CD14-positive monocyte (primary cell): ENCODE data around the gene GDF11. TPM values are rescaled to one million over a fixed set of nuclear protein-coding genes. Genes with fewer than 3 reads are reported as not detected.
A peak's percentile ranks its signal among the peaks of the same experiment; 100 is the strongest.

Experiments used
- DNase-seq, 3 donors: peaks; one replicate each; pipeline ENCODE4 v3.0.0-alpha.2; 2011 to 2022
- H2AFZ ChIP-seq: 2 replicates; pipeline ENCODE4 v1.6.0; 2012; ENCODE audit warnings: mild to moderate bottlenecking, low read depth, low read length, inconsistent platforms; ENCODE audit not compliant: insufficient read depth, poor library complexity, severe bottlenecking
- H3K27ac ChIP-seq, 2 donors: 1 replicate in 1 of 2; 2 replicates in 1 of 2; pipeline ENCODE4 v1.5.1; 2012 to 2013; ENCODE audit warnings: low read length in 2 of 2, control low read depth in 1 of 2, inconsistent platforms in 1 of 2, low read depth in 1 of 2, mild to moderate bottlenecking in 1 of 2
- H3K27me3 ChIP-seq, 2 donors: one replicate each; pipeline versions ENCODE4 v1.6.0 to v1.6.1; 2011 to 2013; ENCODE audit warnings: low read length in 2 of 2; ENCODE audit not compliant: control insufficient read depth in 2 of 2, insufficient read depth in 2 of 2
- H3K36me3 ChIP-seq, 2 donors: replicated peaks in 1 of 2; 1 replicate in 1 of 2; 2 replicates in 1 of 2; pipeline versions ENCODE4 v1.5.1 to v1.6.1; 2012 to 2013; ENCODE audit warnings: low read length in 2 of 2, control low read depth in 1 of 2, inconsistent platforms in 1 of 2, mild to moderate bottlenecking in 1 of 2; ENCODE audit not compliant: insufficient read depth in 2 of 2, control insufficient read depth in 1 of 2
- H3K4me1 ChIP-seq, 2 donors: 1 replicate in 1 of 2; 2 replicates in 1 of 2; pipeline versions ENCODE4 v1.5.1 to v1.6.1; 2012 to 2013; ENCODE audit warnings: low read length in 2 of 2, control low read depth in 1 of 2, inconsistent platforms in 1 of 2, mild to moderate bottlenecking in 1 of 2, moderate library complexity in 1 of 2; ENCODE audit not compliant: insufficient read depth in 2 of 2, control insufficient read depth in 1 of 2
- H3K4me2 ChIP-seq: replicated peaks from 2 replicates; pipeline ENCODE3; 2012; ENCODE audit warnings: low read length, moderate library complexity, mild to moderate bottlenecking; ENCODE audit not compliant: poor library complexity, severe bottlenecking; ENCODE audit errors: extremely low read depth
- H3K4me3 ChIP-seq, 3 experiments: fragments of 200-600 bp in 1 of 3; sonication (generic) in 1 of 3; replicated peaks in 1 of 3; 1 replicate in 2 of 3; 2 replicates in 1 of 3; pipeline ENCODE4 v1.5.1; 2011 to 2013; ENCODE audit warnings: low read length in 3 of 3, mild to moderate bottlenecking in 3 of 3, control low read depth in 2 of 3, low read depth in 2 of 3, inconsistent platforms in 1 of 3, moderate library complexity in 1 of 3
- H3K79me2 ChIP-seq: 2 replicates; pipeline ENCODE4 v1.6.0; 2012; ENCODE audit warnings: mild to moderate bottlenecking, control low read depth, inconsistent platforms, low read length, moderate library complexity; ENCODE audit not compliant: insufficient read depth
- H3K9ac ChIP-seq: 2 replicates; pipeline ENCODE4 v1.6.0; 2017; ENCODE audit warnings: low read length, mild to moderate bottlenecking; ENCODE audit not compliant: insufficient read depth, poor library complexity, severe bottlenecking
- H3K9me3 ChIP-seq, 2 donors: replicated peaks in 1 of 2; 1 replicate in 1 of 2; 2 replicates in 1 of 2; pipeline versions ENCODE4 v1.5.1 to v1.6.1; 2012 to 2013; ENCODE audit warnings: low read length in 2 of 2, control low read depth in 1 of 2; ENCODE audit not compliant: control insufficient read depth in 1 of 2, insufficient read depth in 1 of 2
- H4K20me1 ChIP-seq: 2 replicates; pipeline ENCODE4 v1.6.0; 2012; ENCODE audit warnings: mild to moderate bottlenecking, low read length, control low read depth, moderate library complexity; ENCODE audit not compliant: insufficient read depth
- H3K27ac Mint-ChIP-seq, 7 donors: one replicate each; pipeline ENCODE4 v1.8.0; 2020; ENCODE audit warnings: mild to moderate bottlenecking in 7 of 7, mixed read lengths in 7 of 7, moderate library complexity in 6 of 7, inconsistent platforms in 2 of 7
- H3K27me3 Mint-ChIP-seq, 3 donors: one replicate each; pipeline ENCODE4 v1.8.0; 2021 to 2022; ENCODE audit warnings: low read depth in 3 of 3, mild to moderate bottlenecking in 3 of 3, mixed read lengths in 3 of 3, moderate library complexity in 3 of 3, inconsistent platforms in 1 of 3
- H3K36me3 Mint-ChIP-seq, 2 donors: one replicate each; pipeline ENCODE4 v1.8.0; 2020; ENCODE audit warnings: mixed read lengths in 2 of 2, inconsistent platforms in 1 of 2, mild to moderate bottlenecking in 1 of 2
- H3K4me1 Mint-ChIP-seq: one replicate; pipeline ENCODE4 v1.8.0; 2020; ENCODE audit warnings: mild to moderate bottlenecking, mixed read lengths
- H3K4me3 Mint-ChIP-seq, 2 donors: one replicate each; pipeline ENCODE4 v1.8.0; 2020; ENCODE audit warnings: mild to moderate bottlenecking in 2 of 2, mixed read lengths in 2 of 2, moderate library complexity in 1 of 2
- H3K9me3 Mint-ChIP-seq, 7 donors: one replicate each; pipeline ENCODE4 v1.8.0; 2020 to 2022; ENCODE audit warnings: mixed read lengths in 7 of 7, mild to moderate bottlenecking in 6 of 7, moderate library complexity in 6 of 7, inconsistent platforms in 2 of 7
- WGBS: methylation state at CpG from one replicate; pipeline ENCODE4 v1.1.5; 2013; ENCODE audit warnings: missing lambda C conversion rate; ENCODE audit not compliant: insufficient coverage; 5-methylcytosine and 5-hydroxymethylcytosine counted together
- intact Hi-C, 2 donors: fragments of 100-400 bp; cut with micrococcal nuclease; formaldehyde crosslinking; loops; one replicate each; pipeline versions ENCODE4 v1.15.0 to v1.15.1; 2023
- polyA plus RNA-seq, 3 donors: library from polyadenylated mRNA; depleted of rRNA in 1 of 3; unstranded in 2 of 3; stranded (reverse) in 1 of 3; fragments of 300-500 nt in 2 of 3; fragments of >200 nt in 1 of 3; fragmentation: Illumina TruSeq in 2 of 3; gene quantifications; 1 replicate in 2 of 3; 2 replicates in 1 of 3; pipeline ENCODE4 v1.2.3, GENCODE V29; 2012 to 2021
- TF ChIP-seq, protein P1 (sequence below): fragments of 200-600 bp; IDR thresholded peaks from one replicate; pipeline ENCODE4 v1.8.0; 2022; ENCODE audit warnings: antibody characterized with exemption, mild to moderate bottlenecking

The GDF11 gene
- polyA plus RNA-seq, 3 donors = 0.08 to 0.09 (median 0.09) TPM

DNA sequence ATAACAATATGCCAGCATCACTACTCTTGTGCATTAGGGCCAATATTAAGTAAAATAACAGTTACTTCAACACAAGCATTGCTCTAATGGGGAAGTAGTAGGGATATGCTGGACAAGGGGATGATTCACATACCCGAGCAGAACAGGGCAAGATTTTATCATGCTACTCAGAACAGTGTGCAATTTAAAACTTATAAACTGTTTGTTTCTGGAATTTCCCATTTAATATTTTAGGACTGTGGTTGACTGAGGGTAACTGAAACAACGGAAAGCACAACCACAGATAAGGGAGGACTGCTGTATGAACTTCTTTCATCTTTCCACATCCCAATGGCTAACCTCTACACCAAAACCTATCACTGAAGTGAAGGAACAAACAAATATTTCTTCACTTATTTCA, 37.8 kb downstream of the GDF11 start:
- Histone ChIP-seq H3K9me3 (no peaks in the 10 kb centered on the region), H3K4me2 (no peak overlapping the region), H3K4me1 (no peaks in the 10 kb centered on the region), H3K9ac (no peak overlapping the region), H4K20me1 (peaks cover 9% of the 10 kb centered on the region), H3K27ac (no peak overlapping the region), H3K36me3 (peaks cover 71 to 100% of the 10 kb centered on the region in 2 donors), H2AFZ (no peak overlapping the region), H3K27me3 (no peaks in the 10 kb centered on the region), H3K79me2 (no peaks in the 10 kb centered on the region), H3K4me3 (no peak overlapping the region)
- TF ChIP-seq, protein P1, sequence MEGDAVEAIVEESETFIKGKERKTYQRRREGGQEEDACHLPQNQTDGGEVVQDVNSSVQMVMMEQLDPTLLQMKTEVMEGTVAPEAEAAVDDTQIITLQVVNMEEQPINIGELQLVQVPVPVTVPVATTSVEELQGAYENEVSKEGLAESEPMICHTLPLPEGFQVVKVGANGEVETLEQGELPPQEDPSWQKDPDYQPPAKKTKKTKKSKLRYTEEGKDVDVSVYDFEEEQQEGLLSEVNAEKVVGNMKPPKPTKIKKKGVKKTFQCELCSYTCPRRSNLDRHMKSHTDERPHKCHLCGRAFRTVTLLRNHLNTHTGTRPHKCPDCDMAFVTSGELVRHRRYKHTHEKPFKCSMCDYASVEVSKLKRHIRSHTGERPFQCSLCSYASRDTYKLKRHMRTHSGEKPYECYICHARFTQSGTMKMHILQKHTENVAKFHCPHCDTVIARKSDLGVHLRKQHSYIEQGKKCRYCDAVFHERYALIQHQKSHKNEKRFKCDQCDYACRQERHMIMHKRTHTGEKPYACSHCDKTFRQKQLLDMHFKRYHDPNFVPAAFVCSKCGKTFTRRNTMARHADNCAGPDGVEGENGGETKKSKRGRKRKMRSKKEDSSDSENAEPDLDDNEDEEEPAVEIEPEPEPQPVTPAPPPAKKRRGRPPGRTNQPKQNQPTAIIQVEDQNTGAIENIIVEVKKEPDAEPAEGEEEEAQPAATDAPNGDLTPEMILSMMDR = no peak
- Mint-ChIP-seq H3K27ac (no peak overlapping the region), H3K27me3 (no peaks in the 10 kb centered on the region), H3K36me3 (peaks cover 75 to 89% of the 10 kb centered on the region in 2 donors), H3K4me3 (no peak overlapping the region), H3K4me1 (no peaks in the 10 kb centered on the region), H3K9me3 (no peaks in the 10 kb centered on the region)
- no CpG with 5 or more reads among the region's 2 CpGs for WGBS
- intact Hi-C loops = no loop called here
- peak in 1 of 3 donors; percentile 29 for DNase-seq

DNA sequence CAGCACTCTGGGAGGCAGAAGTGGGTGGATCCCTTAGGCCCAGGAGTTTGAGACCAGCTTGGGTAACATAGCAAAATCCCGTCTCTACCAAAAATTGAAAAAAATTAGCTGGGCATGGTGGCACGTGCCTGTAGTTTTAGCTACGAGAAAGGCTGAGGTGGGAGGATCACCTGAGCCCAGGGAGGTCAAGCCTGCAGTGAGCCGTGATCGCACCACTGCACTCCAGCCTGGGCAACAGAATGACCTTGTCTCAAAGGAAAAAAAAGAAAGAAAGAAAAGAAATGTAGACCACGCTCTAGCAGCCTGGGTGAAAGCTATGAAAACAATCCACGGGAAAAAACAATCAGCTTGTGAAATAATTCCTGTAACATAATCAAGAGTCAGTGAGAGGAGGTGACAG, 45.6 kb downstream of the GDF11 start:
- H3K27me3 Mint-ChIP-seq = peaks cover 0 to 3% (median 0%) of the 10 kb centered on the region in 3 donors
- H3K4me3 Mint-ChIP-seq = no peak overlapping the region

More for the DNA sequence above, 45.6 kb downstream of the GDF11 start:
- Mint-ChIP-seq H3K27ac (no peak overlapping the region), H3K4me1 (no peaks in the 10 kb centered on the region), H3K9me3 (no peaks in the 10 kb centered on the region), H3K36me3 (peaks cover 78 to 94% of the 10 kb centered on the region in 2 donors)
- H3K27ac ChIP-seq = no peak overlapping the region
- peaks cover 81 to 98% of the 10 kb centered on the region in 2 donors for H3K36me3 ChIP-seq
- H2AFZ ChIP-seq = no peak overlapping the region
- TF ChIP-seq, protein P1 = no peak
- H3K27me3 ChIP-seq = no peaks in the 10 kb centered on the region
- H3K79me2 ChIP-seq = no peaks in the 10 kb centered on the region
- 100% methylated on average over 3 of the region's 7 CpGs for WGBS
- H3K4me1 ChIP-seq = no peaks in the 10 kb centered on the region
- no peak for DNase-seq
- no peaks in the 10 kb centered on the region for H4K20me1 ChIP-seq
- H3K4me3 ChIP-seq = no peak overlapping the region
- no peak overlapping the region for H3K4me2 ChIP-seq
- H3K9me3 ChIP-seq = no peaks in the 10 kb centered on the region
- no peak overlapping the region for H3K9ac ChIP-seq
- intact Hi-C loops = no loop called here
